Measurements from ENCODE around the gene BTNL9.

DNA sequence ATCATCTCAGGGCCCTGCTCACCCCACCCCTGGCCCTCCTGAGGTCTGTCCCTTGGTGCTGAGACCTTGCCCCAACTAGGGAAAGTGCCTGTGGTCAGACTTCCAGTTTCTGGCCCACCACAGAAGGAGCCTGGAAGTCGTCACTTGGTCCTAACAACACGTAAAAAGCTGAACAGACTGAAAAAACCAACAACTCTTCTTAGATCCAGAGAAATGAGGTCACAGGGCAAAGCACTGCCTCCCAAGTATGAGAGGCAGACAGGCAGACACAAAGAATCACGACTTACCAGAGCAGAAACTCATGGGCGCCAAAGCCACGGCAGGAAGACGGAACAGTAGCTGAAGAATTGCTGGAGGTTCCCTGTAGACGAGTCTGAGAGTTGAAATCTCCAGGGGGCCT, 52.4 kb downstream of the BTNL9 start:
- TF ChIP-seq, protein P1, sequence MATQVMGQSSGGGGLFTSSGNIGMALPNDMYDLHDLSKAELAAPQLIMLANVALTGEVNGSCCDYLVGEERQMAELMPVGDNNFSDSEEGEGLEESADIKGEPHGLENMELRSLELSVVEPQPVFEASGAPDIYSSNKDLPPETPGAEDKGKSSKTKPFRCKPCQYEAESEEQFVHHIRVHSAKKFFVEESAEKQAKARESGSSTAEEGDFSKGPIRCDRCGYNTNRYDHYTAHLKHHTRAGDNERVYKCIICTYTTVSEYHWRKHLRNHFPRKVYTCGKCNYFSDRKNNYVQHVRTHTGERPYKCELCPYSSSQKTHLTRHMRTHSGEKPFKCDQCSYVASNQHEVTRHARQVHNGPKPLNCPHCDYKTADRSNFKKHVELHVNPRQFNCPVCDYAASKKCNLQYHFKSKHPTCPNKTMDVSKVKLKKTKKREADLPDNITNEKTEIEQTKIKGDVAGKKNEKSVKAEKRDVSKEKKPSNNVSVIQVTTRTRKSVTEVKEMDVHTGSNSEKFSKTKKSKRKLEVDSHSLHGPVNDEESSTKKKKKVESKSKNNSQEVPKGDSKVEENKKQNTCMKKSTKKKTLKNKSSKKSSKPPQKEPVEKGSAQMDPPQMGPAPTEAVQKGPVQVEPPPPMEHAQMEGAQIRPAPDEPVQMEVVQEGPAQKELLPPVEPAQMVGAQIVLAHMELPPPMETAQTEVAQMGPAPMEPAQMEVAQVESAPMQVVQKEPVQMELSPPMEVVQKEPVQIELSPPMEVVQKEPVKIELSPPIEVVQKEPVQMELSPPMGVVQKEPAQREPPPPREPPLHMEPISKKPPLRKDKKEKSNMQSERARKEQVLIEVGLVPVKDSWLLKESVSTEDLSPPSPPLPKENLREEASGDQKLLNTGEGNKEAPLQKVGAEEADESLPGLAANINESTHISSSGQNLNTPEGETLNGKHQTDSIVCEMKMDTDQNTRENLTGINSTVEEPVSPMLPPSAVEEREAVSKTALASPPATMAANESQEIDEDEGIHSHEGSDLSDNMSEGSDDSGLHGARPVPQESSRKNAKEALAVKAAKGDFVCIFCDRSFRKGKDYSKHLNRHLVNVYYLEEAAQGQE (IDR thresholded peaks at IDR 0.05; ENCODE audit: insufficient read depth in 1 of 2, low read depth in 2 of 2, low read length in 2 of 2) = no peak
- TF ChIP-seq POLR2AphosphoS5 (IDR thresholded peaks at IDR 0.05; ENCODE audit: low read depth, low read length) (no peak), SIN3A (IDR thresholded peaks at IDR 0.05; ENCODE audit: borderline replicate concordance, insufficient read depth, low read length) (no peak), TAF1 (IDR thresholded peaks at IDR 0.05; ENCODE audit: borderline replicate concordance, insufficient read depth, low read length) (no peak), FOXP2 (optimal IDR thresholded peaks at IDR 0.05; ENCODE audit: borderline replicate concordance, extremely low read depth, extremely low read length, insufficient read depth) (no peak)
